HCT116 (cell line): Measurements from ENCODE around the gene CDCA3. TPM values are rescaled to one million over a fixed set of nuclear protein-coding genes. Genes with fewer than 3 reads are reported as not detected.

Experiments used
- ATAC-seq: fragments of 200-7000 bp; cut with Tn5 transposase; 2 replicates; pipeline ENCODE4 v1.9.1; 2020; ENCODE audit warnings: mild to moderate bottlenecking, moderate library complexity
- BruUV-seq: library from RNA; stranded (reverse); fragments of 400-500 nt; replicated peaks from 2 replicates; lab custom pipeline; 2021; lab: Mats Ljungman, UMichigan
- CTCF ChIA-PET: fragments of 300-600 bp; sonication (Branson Sonifier 250); formaldehyde crosslinking; loops from one replicate; lab custom pipeline; 2021; ENCODE audit warnings: antibody characterized with exemption; lab: Charles Lee
- POLR2A ChIA-PET: fragments of 300-600, 350-600 bp; sonication (Branson Sonifier 250); formaldehyde crosslinking; loops from one replicate; lab custom pipeline; 2021; ENCODE audit warnings: antibody characterized with exemption; lab: Charles Lee
- RAD21 ChIA-PET, 2 experiments: fragments of 300-600 bp; sonication (Branson Sonifier 250); formaldehyde crosslinking; loops; one replicate each; lab custom pipeline; 2023; ENCODE audit warnings: low total read pairs in 2 of 2; ENCODE audit not compliant: uncharacterized antibody in 2 of 2, unreplicated experiment in 2 of 2, low non-redundant PET in 1 of 2; lab: Charles Lee
- DNase-seq: peaks from one replicate; pipeline ENCODE4 v3.0.0-alpha.2; 2010; ENCODE audit warnings: low read depth, low spot score
- H2AFZ ChIP-seq: fragments of 200-600 bp; shearing (Covaris generic), sonication (generic); 2 replicates; pipeline ENCODE4 v1.6.1; 2017; ENCODE audit warnings: low read depth, mixed run types, mixed read lengths, antibody characterized with exemption, low read length; ENCODE audit not compliant: poor library complexity, severe bottlenecking
- H3K27ac ChIP-seq: 2 replicates; pipeline ENCODE4 v1.5.1; 2012; ENCODE audit warnings: low read depth, low read length
- H3K27me3 ChIP-seq: fragments of 200-600 bp; sonication (generic); 2 replicates; pipeline ENCODE4 v1.6.1; 2016; ENCODE audit warnings: mixed run types, low read length, mixed read lengths; ENCODE audit not compliant: insufficient read depth
- H3K36me3 ChIP-seq, 2 experiments: fragments of 200-500 bp in 1 of 2; fragments of 200-600 bp in 1 of 2; sonication (Bioruptor generic) in 1 of 2; sonication (generic) in 1 of 2; 2 replicates each; pipeline versions ENCODE4 v1.5.1 to v1.6.1; 2014 to 2016; ENCODE audit warnings: low read length in 2 of 2, inconsistent platforms in 1 of 2, mixed read lengths in 1 of 2, mixed run types in 1 of 2; ENCODE audit not compliant: insufficient read depth in 2 of 2, control insufficient read depth in 1 of 2
- H3K4me1 ChIP-seq, 2 experiments: fragments of 200-600 bp in 1 of 2; sonication (generic) in 1 of 2; 2 replicates each; pipeline versions ENCODE4 v1.5.1 to v1.6.1; 2012 to 2017; ENCODE audit warnings: low read length in 2 of 2, inconsistent platforms in 1 of 2, mild to moderate bottlenecking in 1 of 2, mixed read lengths in 1 of 2, mixed run types in 1 of 2, moderate library complexity in 1 of 2; ENCODE audit not compliant: insufficient read depth in 2 of 2, control insufficient read depth in 1 of 2
- H3K4me2 ChIP-seq: fragments of 200-600 bp; sonication (generic); 2 replicates; pipeline ENCODE4 v1.6.1; 2017; ENCODE audit warnings: mixed run types, low read length, mixed read lengths
- H3K4me3 ChIP-seq, 2 experiments: fragments of 200-600 bp in 1 of 2; sonication (generic) in 1 of 2; replicated peaks in 1 of 2; 2 replicates each; pipeline ENCODE4 v1.5.1; 2011 to 2016; ENCODE audit warnings: low read length in 2 of 2, control low read depth in 1 of 2, low read depth in 1 of 2, mild to moderate bottlenecking in 1 of 2, mixed read lengths in 1 of 2, mixed run types in 1 of 2
- H3K79me2 ChIP-seq: fragments of 200-600 bp; sonication (generic); 2 replicates; pipeline ENCODE4 v1.6.1; 2017; ENCODE audit warnings: mild to moderate bottlenecking, mixed run types, low read length, moderate library complexity, mixed read lengths; ENCODE audit not compliant: insufficient read depth
- H3K9ac ChIP-seq: fragments of 200-600 bp; sonication (generic); 2 replicates; pipeline ENCODE4 v1.6.1; 2016; ENCODE audit warnings: low read length, mixed read lengths
- H3K9me2 ChIP-seq: fragments of 200-600 bp; sonication (generic), shearing (Covaris generic); 2 replicates; pipeline ENCODE4 v1.6.1; 2017; ENCODE audit warnings: mixed run types, mild to moderate bottlenecking, moderate library complexity; ENCODE audit not compliant: insufficient read depth
- H3K9me3 ChIP-seq, 2 experiments: fragments of 200-500 bp in 1 of 2; fragments of 200-600 bp in 1 of 2; sonication (Bioruptor generic) in 1 of 2; sonication (generic) in 1 of 2; 2 replicates each; pipeline ENCODE4 v1.6.1; 2014 to 2017; ENCODE audit warnings: low read length in 2 of 2, mixed read lengths in 2 of 2, inconsistent platforms in 1 of 2, low read depth in 1 of 2, mild to moderate bottlenecking in 1 of 2, mixed run types in 1 of 2, moderate library complexity in 1 of 2; ENCODE audit not compliant: control insufficient read depth in 1 of 2, insufficient read depth in 1 of 2
- H4K20me1 ChIP-seq: fragments of 200-600 bp; sonication (generic), shearing (Covaris generic); 2 replicates; pipeline ENCODE4 v1.6.1; 2017; ENCODE audit warnings: mixed run types, mild to moderate bottlenecking, moderate library complexity; ENCODE audit not compliant: insufficient read depth
- TCF7L2 ChIP-seq: IDR thresholded peaks from 2 replicates; pipeline ENCODE4 v1.7.0; 2011; ENCODE audit warnings: borderline replicate concordance, inconsistent platforms; ENCODE audit not compliant: insufficient read depth, insufficient read length; ENCODE audit errors: extremely low read depth
- YY1 ChIP-seq: IDR thresholded peaks from 2 replicates; pipeline ENCODE4 v1.6.1; 2011; ENCODE audit warnings: low read length, low read depth, moderate library complexity, mild to moderate bottlenecking; ENCODE audit not compliant: insufficient replicate concordance; ENCODE audit errors: extremely low read depth
- intact Hi-C: fragments of 100-400 bp; cut with micrococcal nuclease; formaldehyde crosslinking; loops from 2 replicates; pipeline ENCODE4 v1.10.0; 2022
- total RNA-seq: library from RNA; stranded (reverse); gene quantifications from one replicate; pipeline ENCODE4 v1.2.1, GENCODE V29; 2021; ENCODE audit not compliant: unreplicated experiment
- TF ChIP-seq, protein P1 (sequence below): IDR thresholded peaks from 2 replicates; pipeline ENCODE4 v1.6.1; 2011; ENCODE audit warnings: mild to moderate bottlenecking, low read length, moderate library complexity; ENCODE audit not compliant: insufficient replicate concordance; ENCODE audit errors: extremely low read depth
- TF ChIP-seq, protein P2 (sequence below): IDR thresholded peaks from 2 replicates; pipeline ENCODE4 v1.6.1; 2012; ENCODE audit warnings: low read depth

The CDCA3 gene
- total RNA-seq, 1 experiment from 2014 or later: 63.0 TPM

DNA sequence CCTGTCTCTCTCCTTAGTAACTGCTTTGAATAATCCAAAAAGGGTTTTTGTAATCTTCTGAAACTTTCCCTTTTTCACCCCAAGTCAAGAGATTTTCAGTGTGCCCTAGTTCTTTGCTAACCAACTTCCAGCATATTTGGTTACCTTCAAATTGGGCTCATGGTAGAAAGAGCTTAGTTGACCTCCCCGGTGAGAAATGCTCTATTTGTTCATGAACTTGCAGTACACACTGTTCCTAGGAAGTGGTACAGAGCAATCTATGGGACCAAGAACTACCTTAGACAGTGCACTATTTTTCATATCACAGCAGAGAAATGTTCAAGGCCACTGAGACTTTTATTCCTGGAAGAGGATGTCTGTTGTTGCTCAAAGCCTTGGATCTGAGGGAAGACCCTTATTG is 2.5 kb upstream of the CDCA3 start (continued):
- TF ChIP-seq, protein P1, sequence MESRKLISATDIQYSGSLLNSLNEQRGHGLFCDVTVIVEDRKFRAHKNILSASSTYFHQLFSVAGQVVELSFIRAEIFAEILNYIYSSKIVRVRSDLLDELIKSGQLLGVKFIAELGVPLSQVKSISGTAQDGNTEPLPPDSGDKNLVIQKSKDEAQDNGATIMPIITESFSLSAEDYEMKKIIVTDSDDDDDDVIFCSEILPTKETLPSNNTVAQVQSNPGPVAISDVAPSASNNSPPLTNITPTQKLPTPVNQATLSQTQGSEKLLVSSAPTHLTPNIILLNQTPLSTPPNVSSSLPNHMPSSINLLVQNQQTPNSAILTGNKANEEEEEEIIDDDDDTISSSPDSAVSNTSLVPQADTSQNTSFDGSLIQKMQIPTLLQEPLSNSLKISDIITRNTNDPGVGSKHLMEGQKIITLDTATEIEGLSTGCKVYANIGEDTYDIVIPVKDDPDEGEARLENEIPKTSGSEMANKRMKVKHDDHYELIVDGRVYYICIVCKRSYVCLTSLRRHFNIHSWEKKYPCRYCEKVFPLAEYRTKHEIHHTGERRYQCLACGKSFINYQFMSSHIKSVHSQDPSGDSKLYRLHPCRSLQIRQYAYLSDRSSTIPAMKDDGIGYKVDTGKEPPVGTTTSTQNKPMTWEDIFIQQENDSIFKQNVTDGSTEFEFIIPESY: no peak
- TF ChIP-seq YY1: no peak

DNA sequence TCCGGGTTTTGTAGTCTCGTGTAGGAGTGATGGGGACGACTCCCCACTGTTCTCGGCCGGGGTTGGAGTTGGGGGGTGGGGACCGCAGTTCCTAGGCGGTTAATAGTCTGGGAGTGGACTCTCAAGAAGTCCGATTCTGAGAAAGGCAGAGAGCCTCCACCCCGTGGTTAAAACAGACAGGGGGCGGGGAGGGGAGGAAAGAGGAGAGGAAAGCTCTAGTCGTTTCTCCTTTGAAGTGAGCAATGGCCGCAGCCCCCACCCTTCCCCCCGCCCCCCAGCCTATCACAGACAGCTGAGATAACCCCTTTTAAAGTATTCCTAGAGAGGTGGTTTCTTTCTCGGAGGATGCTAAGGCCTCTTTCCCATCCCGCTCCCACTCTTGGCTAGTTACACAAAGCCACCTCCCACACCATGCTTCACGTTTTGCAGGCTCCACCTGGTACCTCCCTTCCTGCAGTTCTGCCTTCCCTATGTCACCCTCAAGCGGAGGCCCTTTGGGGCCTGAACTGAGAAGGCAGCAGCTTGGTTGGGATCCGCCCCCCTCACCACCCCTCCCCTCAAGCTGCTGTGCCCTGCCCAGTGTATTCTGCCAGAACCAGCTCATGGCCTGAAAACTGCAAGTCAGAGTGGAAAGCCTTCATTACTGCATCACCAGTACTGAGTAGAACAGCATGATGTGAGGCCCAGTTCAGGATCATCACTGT is 1.7 kb upstream of the CDCA3 start:
- Histone ChIP-seq H3K36me3 (peaks cover 30 to 48% of the 10 kb centered on the region in 2 experiments; a peak in 3 of 4 replicates), H3K9me2 (no peaks in the 10 kb centered on the region), H3K27me3 (no peaks in the 10 kb centered on the region), H3K9ac (peak overlapping the region; percentile 89), H4K20me1 (no peaks in the 10 kb centered on the region), H3K27ac (peak overlapping the region; percentile 65), H3K4me3 (peak overlapping the region; percentile 67 to 94), H2AFZ (no peak overlapping the region), H3K4me2 (peak overlapping the region; percentile 100), H3K4me1 (peaks cover 15 to 31% of the 10 kb centered on the region in 2 experiments), H3K9me3 (no peaks in the 10 kb centered on the region), H3K79me2 (peaks cover 49% of the 10 kb centered on the region)
- BruUV-seq: no TSS peak
- ChIA-PET POLR2A (interaction anchor here (0.6 to 8.9 kb wide), 14 partner anchors 8 to 638 kb away, joined by 3 to 186 read pairs (median 12); partner anchors contain the start of genes C12orf57, COPS7A, GAPDH and GNB3), CTCF (interaction anchor here (0.6 to 3.4 kb wide), 10 partner anchors 16 to 99 kb away, joined by 3 to 38 read pairs (median 9); partner anchors contain the start of genes MLF2, P3H3 and SPSB2), RAD21 (interaction anchor here in 1 of 2 experiments (1.5 kb wide), 1 partner anchor 20 kb away, joined by 5 read pairs; the partner anchor contains the start of gene SPSB2)
- no peak for DNase-seq
- intact Hi-C loops: loop anchor here (5.0 kb wide), 1 partner anchor 246 kb away; the partner anchor contains the start of gene CHD4
- peak; percentile 61 for TF ChIP-seq TCF7L2
- TF ChIP-seq, protein P2, sequence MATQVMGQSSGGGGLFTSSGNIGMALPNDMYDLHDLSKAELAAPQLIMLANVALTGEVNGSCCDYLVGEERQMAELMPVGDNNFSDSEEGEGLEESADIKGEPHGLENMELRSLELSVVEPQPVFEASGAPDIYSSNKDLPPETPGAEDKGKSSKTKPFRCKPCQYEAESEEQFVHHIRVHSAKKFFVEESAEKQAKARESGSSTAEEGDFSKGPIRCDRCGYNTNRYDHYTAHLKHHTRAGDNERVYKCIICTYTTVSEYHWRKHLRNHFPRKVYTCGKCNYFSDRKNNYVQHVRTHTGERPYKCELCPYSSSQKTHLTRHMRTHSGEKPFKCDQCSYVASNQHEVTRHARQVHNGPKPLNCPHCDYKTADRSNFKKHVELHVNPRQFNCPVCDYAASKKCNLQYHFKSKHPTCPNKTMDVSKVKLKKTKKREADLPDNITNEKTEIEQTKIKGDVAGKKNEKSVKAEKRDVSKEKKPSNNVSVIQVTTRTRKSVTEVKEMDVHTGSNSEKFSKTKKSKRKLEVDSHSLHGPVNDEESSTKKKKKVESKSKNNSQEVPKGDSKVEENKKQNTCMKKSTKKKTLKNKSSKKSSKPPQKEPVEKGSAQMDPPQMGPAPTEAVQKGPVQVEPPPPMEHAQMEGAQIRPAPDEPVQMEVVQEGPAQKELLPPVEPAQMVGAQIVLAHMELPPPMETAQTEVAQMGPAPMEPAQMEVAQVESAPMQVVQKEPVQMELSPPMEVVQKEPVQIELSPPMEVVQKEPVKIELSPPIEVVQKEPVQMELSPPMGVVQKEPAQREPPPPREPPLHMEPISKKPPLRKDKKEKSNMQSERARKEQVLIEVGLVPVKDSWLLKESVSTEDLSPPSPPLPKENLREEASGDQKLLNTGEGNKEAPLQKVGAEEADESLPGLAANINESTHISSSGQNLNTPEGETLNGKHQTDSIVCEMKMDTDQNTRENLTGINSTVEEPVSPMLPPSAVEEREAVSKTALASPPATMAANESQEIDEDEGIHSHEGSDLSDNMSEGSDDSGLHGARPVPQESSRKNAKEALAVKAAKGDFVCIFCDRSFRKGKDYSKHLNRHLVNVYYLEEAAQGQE: no peak
- ATAC-seq: peak; percentile 6
